HepG2 (cell line): ENCODE measurements around the gene DOK1. TPM values are rescaled to one million over a fixed set of nuclear protein-coding genes. Genes with fewer than 3 reads are reported as not detected.

Experiments
- ATAD3A ChIP-seq: sonication (generic); formaldehyde crosslinking; IDR thresholded peaks from 2 replicates; pipeline ENCODE4 v1.4.0; 2020; ENCODE audit warnings: missing genetic modification reagents
- PTBP1 ChIP-seq: fragments of 200-400 bp; formaldehyde crosslinking; IDR thresholded peaks from 2 replicates; pipeline ENCODE4 v1.6.1; 2018; ENCODE audit warnings: low read length, low read depth; ENCODE audit not compliant: poor library complexity, severe bottlenecking
- SNAPC2 ChIP-seq: sonication (generic); formaldehyde crosslinking; IDR thresholded peaks from 2 replicates; pipeline ENCODE4 v1.8.1; 2022; ENCODE audit warnings: mild to moderate bottlenecking, missing genetic modification reagents
- SOX6 ChIP-seq, 2 experiments: fragments of 450-650 bp in 1 of 2; sonication (generic) in 1 of 2; formaldehyde crosslinking in 1 of 2; IDR thresholded peaks; 2 replicates each; pipeline versions ENCODE4 v1.4.0 to v1.6.1; 2017 to 2020; ENCODE audit warnings: antibody characterized with exemption in 1 of 2, mild to moderate bottlenecking in 1 of 2, missing genetic modification reagents in 1 of 2
- SYNCRIP ChIP-seq: fragments of 200-400 bp; formaldehyde crosslinking; IDR thresholded peaks from 2 replicates; pipeline ENCODE4 v1.6.1; 2018; ENCODE audit warnings: mild to moderate bottlenecking, low read depth, low read length; ENCODE audit not compliant: insufficient read depth
- ZFP41 ChIP-seq: sonication (generic); formaldehyde crosslinking; IDR thresholded peaks from 2 replicates; pipeline ENCODE4 v1.4.0; 2020; ENCODE audit warnings: mild to moderate bottlenecking, missing genetic modification reagents, borderline replicate concordance
- ZNF329 ChIP-seq: sonication (generic); formaldehyde crosslinking; IDR thresholded peaks from 2 replicates; pipeline ENCODE4 v1.9.0; 2021; ENCODE audit warnings: low read depth, mild to moderate bottlenecking, missing genetic modification reagents
- ZNF605 ChIP-seq: sonication (generic); formaldehyde crosslinking; IDR thresholded peaks from 2 replicates; pipeline ENCODE4 v1.8.0; 2022; ENCODE audit warnings: mild to moderate bottlenecking, missing genetic modification reagents
- ZNF746 ChIP-seq: sonication (generic); formaldehyde crosslinking; IDR thresholded peaks from 2 replicates; pipeline ENCODE4 v1.8.0; 2022; ENCODE audit warnings: mild to moderate bottlenecking, missing genetic modification reagents
- polyA plus RNA-seq, 8 experiments: library from polyadenylated mRNA; depleted of rRNA in 3 of 8; stranded (reverse) in 7 of 8; unstranded in 1 of 8; fragments of >200 nt; fragmentation: Illumina TruSeq in 4 of 8; extraction: Trizol in 4 of 8; gene quantifications; 2 replicates each; pipeline versions ENCODE4 v1.2.1 to v1.2.3, GENCODE V29; 2011 to 2016; ENCODE audit warnings: low read depth in 4 of 8, missing spikeins in 1 of 8, mixed read lengths in 1 of 8; ENCODE audit not compliant: insufficient read depth in 1 of 8
- total RNA-seq, 5 experiments: library from RNA; depleted of rRNA; stranded (reverse); fragments of >200 nt; fragmentation: Illumina TruSeq; extraction: Trizol; gene quantifications; 2 replicates each; pipeline ENCODE4 v1.2.3, GENCODE V29; 2016; ENCODE audit warnings: low read depth in 1 of 5
- TF ChIP-seq, protein P1 (sequence below): sonication (generic); formaldehyde crosslinking; IDR thresholded peaks from 2 replicates; pipeline ENCODE4 v1.4.0; 2020; ENCODE audit warnings: missing genetic modification reagents
- TF ChIP-seq, protein P2 (sequence below): sonication (generic); formaldehyde crosslinking; IDR thresholded peaks from 2 replicates; pipeline ENCODE4 v1.4.0; 2020; ENCODE audit warnings: mild to moderate bottlenecking, missing genetic modification reagents
- TF ChIP-seq, protein P3 (sequence below): sonication (generic); formaldehyde crosslinking; IDR thresholded peaks from 2 replicates; pipeline ENCODE4 v1.5.1; 2020; ENCODE audit warnings: missing genetic modification reagents, mild to moderate bottlenecking, borderline replicate concordance
- TF ChIP-seq, protein P4 (sequence below): sonication (generic); formaldehyde crosslinking; IDR thresholded peaks from 2 replicates; pipeline ENCODE4 v1.9.0; 2021; ENCODE audit warnings: missing genetic modification reagents, mild to moderate bottlenecking, borderline replicate concordance
- TF ChIP-seq, protein P5 (sequence below): IDR thresholded peaks from 2 replicates; pipeline ENCODE4 v1.6.1; 2016; ENCODE audit warnings: low read depth, control low read depth

DOK1 gene
- total and polyA plus RNA-seq, 2 of the 13 experiments (the other 11 are each of a cell fraction or from before 2014, with no cell fraction given) = 0.53 to 0.74 TPM

DNA sequence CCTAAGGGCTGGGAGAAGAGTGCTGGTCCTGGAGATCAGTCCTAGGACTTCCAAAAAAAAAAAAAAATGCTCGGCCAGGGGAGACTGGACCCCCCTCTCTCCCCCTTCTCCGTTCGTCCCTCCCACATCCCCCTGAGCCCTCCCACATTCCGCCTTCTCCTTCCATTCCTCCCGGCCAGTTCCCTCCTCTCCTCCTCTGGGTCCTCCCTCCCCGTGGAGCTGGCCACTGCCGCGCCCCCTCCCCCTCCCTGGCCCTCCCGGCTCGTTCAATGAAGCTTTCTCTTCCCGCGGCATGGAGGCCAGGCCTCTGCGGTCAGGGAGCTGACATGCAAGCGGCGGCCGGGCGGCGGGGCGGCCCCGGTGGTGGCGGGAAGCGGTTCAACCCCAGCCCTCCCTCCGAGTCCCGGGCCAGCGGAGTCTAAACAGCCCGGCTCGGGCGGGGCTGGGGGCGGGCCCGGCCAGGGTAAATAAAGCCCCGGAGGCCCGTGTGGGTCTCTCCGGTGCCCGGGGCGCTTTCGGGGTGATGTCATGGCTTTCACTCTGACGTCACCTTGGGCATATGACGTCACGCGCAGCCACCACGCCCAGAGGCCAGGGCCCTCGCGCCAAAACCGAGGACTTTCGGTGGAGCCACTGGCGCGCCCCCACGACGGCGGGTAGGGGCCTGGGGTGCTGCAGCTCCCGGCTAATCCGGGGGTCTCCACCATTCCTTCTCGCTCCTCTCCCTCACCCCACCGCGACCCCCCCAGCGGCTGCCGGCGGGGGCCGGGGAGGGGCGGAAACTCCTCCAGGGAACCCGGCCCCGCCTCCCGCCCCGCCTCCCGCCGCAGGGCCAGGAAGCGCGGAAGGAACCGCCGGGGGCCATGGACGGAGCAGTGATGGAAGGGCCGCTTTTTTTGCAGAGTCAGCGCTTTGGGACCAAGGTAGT lies at the start of gene DOK1, which contains the start of gene LOXL3 (continued):
- TF ChIP-seq, protein P1, sequence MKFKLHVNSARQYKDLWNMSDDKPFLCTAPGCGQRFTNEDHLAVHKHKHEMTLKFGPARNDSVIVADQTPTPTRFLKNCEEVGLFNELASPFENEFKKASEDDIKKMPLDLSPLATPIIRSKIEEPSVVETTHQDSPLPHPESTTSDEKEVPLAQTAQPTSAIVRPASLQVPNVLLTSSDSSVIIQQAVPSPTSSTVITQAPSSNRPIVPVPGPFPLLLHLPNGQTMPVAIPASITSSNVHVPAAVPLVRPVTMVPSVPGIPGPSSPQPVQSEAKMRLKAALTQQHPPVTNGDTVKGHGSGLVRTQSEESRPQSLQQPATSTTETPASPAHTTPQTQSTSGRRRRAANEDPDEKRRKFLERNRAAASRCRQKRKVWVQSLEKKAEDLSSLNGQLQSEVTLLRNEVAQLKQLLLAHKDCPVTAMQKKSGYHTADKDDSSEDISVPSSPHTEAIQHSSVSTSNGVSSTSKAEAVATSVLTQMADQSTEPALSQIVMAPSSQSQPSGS = peak; percentile 86
- TF ChIP-seq SOX6 (IDR thresholded peaks at IDR 0.05) = no peak
- peak; percentile 20; the same call in 1 of the 2 replicates for TF ChIP-seq SOX6 (CRISPR knock-in tag; IDR thresholded peaks at IDR 0.05)
- TF ChIP-seq ZNF746 (CRISPR knock-in tag) = 0 out of 2 replicates have a peak, but pooled peaks have one; percentile 26
- TF ChIP-seq, protein P2, sequence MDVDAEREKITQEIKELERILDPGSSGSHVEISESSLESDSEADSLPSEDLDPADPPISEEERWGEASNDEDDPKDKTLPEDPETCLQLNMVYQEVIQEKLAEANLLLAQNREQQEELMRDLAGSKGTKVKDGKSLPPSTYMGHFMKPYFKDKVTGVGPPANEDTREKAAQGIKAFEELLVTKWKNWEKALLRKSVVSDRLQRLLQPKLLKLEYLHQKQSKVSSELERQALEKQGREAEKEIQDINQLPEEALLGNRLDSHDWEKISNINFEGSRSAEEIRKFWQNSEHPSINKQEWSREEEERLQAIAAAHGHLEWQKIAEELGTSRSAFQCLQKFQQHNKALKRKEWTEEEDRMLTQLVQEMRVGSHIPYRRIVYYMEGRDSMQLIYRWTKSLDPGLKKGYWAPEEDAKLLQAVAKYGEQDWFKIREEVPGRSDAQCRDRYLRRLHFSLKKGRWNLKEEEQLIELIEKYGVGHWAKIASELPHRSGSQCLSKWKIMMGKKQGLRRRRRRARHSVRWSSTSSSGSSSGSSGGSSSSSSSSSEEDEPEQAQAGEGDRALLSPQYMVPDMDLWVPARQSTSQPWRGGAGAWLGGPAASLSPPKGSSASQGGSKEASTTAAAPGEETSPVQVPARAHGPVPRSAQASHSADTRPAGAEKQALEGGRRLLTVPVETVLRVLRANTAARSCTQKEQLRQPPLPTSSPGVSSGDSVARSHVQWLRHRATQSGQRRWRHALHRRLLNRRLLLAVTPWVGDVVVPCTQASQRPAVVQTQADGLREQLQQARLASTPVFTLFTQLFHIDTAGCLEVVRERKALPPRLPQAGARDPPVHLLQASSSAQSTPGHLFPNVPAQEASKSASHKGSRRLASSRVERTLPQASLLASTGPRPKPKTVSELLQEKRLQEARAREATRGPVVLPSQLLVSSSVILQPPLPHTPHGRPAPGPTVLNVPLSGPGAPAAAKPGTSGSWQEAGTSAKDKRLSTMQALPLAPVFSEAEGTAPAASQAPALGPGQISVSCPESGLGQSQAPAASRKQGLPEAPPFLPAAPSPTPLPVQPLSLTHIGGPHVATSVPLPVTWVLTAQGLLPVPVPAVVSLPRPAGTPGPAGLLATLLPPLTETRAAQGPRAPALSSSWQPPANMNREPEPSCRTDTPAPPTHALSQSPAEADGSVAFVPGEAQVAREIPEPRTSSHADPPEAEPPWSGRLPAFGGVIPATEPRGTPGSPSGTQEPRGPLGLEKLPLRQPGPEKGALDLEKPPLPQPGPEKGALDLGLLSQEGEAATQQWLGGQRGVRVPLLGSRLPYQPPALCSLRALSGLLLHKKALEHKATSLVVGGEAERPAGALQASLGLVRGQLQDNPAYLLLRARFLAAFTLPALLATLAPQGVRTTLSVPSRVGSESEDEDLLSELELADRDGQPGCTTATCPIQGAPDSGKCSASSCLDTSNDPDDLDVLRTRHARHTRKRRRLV (CRISPR knock-in tag) = 0 out of 2 replicates have a peak, but pooled peaks have one; percentile 44
- TF ChIP-seq, protein P3, sequence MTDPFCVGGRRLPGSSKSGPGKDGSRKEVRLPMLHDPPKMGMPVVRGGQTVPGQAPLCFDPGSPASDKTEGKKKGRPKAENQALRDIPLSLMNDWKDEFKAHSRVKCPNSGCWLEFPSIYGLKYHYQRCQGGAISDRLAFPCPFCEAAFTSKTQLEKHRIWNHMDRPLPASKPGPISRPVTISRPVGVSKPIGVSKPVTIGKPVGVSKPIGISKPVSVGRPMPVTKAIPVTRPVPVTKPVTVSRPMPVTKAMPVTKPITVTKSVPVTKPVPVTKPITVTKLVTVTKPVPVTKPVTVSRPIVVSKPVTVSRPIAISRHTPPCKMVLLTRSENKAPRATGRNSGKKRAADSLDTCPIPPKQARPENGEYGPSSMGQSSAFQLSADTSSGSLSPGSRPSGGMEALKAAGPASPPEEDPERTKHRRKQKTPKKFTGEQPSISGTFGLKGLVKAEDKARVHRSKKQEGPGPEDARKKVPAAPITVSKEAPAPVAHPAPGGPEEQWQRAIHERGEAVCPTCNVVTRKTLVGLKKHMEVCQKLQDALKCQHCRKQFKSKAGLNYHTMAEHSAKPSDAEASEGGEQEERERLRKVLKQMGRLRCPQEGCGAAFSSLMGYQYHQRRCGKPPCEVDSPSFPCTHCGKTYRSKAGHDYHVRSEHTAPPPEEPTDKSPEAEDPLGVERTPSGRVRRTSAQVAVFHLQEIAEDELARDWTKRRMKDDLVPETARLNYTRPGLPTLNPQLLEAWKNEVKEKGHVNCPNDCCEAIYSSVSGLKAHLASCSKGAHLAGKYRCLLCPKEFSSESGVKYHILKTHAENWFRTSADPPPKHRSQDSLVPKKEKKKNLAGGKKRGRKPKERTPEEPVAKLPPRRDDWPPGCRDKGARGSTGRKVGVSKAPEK = no peak
- TF ChIP-seq, protein P4, sequence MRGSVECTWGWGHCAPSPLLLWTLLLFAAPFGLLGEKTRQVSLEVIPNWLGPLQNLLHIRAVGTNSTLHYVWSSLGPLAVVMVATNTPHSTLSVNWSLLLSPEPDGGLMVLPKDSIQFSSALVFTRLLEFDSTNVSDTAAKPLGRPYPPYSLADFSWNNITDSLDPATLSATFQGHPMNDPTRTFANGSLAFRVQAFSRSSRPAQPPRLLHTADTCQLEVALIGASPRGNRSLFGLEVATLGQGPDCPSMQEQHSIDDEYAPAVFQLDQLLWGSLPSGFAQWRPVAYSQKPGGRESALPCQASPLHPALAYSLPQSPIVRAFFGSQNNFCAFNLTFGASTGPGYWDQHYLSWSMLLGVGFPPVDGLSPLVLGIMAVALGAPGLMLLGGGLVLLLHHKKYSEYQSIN (CRISPR knock-in tag) = no peak
- TF ChIP-seq SYNCRIP = no peak
- no peak for TF ChIP-seq ZFP41
- TF ChIP-seq, protein P5, sequence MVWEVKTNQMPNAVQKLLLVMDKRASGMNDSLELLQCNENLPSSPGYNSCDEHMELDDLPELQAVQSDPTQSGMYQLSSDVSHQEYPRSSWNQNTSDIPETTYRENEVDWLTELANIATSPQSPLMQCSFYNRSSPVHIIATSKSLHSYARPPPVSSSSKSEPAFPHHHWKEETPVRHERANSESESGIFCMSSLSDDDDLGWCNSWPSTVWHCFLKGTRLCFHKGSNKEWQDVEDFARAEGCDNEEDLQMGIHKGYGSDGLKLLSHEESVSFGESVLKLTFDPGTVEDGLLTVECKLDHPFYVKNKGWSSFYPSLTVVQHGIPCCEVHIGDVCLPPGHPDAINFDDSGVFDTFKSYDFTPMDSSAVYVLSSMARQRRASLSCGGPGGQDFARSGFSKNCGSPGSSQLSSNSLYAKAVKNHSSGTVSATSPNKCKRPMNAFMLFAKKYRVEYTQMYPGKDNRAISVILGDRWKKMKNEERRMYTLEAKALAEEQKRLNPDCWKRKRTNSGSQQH (CRISPR knock-in tag) = peak; percentile 23; the same call in 1 of the 2 replicates
- TF ChIP-seq PTBP1 = peak; percentile 48
- 0 out of 2 replicates have a peak, but pooled peaks have one; percentile 47 for TF ChIP-seq ZNF605
- TF ChIP-seq SNAPC2 (CRISPR knock-in tag) = peak; percentile 76; the same call in 1 of the 2 replicates
- no peak for TF ChIP-seq ZNF329 (CRISPR knock-in tag)
- no peak for TF ChIP-seq ATAD3A (CRISPR knock-in tag)
